NCI-H460 (cell line): ENCODE results near the gene SS18L1. TPM values are rescaled to one million over a fixed set of nuclear protein-coding genes. Genes with fewer than 3 reads are reported as not detected.

ENCODE experiments used
- DNase-seq: peaks from one replicate; pipeline ENCODE4 v3.0.0-alpha.2; 2016; ENCODE audit warnings: low read depth; ENCODE audit errors: extremely low read depth
- total RNA-seq: library from RNA; depleted of rRNA; stranded (reverse); fragments of >200 nt; shearing (Covaris generic); gene quantifications from 2 replicates; pipeline ENCODE4 v1.2.3, GENCODE V29; 2014

The SS18L1 gene
- total RNA-seq, 1 experiment from 2014 or later = 11.7 TPM

- DNase-seq = no peak
These were observed 25.4 kb downstream of the SS18L1 start for GRCh38 chr20:62168890-62169435.

DNA sequence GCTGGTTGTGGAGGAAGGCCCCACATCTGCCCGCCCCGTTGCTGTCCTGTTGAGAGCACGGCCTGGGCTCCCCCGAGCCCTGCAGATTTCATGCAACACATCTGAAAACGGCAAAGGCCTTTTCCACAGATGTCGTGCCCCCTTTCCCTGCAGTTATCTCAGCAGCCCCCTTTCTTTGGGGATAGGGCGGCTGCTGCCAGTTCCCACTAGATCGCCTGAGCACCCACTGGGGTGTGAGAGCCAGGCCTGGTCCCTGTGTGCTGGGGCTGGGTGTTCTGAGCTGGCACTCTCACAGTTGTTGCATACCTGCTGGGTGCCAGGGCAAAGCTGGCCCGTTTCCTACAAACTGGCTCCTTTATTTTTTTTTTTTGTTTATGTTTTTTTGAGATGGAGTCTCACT, 27.0 kb downstream of the SS18L1 start:
- DNase-seq = no peak

DNA sequence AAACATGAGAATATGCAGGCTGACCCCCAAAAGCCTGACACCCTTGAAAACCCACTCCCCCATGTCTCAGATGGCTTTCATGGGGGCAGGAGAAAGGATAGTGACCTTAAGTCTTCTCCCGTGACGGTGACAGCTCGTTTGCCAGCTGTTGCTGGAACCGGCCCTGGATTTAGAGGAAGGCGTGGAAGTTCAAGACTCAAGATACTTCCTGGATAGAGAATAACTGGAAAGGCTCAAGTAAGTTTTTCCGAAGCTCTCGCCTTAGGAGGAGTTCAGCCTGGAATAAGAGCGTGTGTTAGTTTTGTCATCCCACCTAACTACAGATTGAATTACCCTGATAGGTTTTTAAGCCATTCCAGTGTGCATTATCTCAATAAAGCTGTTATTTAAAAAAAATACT, 27.7 kb downstream of the SS18L1 start:
- no peak for DNase-seq

- DNase-seq = no peak
These were observed 29.1 kb downstream of the SS18L1 start for GRCh38 chr20:62172666-62173065.

GRCh38 chr20:62174021-62174804, 30.6 kb downstream of the SS18L1 start:
- DNase-seq = no peak

DNA sequence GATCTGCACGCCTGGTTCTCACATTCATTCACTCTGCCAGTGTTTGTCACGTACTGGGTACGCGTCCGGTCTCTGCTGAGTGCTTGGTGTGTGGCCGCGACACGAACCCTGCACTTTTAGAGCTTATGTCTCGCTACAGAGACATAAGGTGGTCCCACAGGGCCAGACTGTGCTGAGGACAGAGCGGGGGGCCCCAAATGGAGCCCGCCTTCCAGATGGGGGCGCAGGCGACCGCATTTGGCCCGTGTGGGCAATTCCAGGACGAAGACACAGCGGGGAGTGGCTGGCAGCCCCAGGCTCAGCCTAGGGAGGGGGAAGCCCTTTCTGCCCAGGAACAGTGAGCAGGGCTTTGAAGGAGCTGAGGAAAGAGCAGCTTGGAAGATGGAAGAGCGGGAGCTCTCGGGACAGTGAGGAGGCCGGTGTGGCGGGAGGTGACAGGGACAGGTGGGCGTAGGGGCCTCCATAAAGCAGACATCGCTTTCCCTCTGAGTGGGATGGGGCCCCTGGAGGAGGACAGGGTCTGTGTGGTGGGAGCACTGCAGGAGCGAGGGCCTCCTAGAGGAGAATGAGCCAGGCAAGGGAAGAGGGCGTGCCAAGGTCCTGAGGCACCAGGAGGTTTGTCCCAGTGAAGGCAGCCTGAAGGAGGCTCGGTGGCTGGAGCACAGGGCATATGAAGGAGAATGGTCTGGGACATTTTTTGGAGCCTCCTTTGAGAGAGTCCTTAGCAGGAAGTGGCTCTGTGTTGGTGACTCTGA, 31.5 kb downstream of the SS18L1 start:
- DNase-seq = no peak

- DNase-seq = no peak
These were observed 32.1 kb downstream of the SS18L1 start for GRCh38 chr20:62175711-62176110.

DNA sequence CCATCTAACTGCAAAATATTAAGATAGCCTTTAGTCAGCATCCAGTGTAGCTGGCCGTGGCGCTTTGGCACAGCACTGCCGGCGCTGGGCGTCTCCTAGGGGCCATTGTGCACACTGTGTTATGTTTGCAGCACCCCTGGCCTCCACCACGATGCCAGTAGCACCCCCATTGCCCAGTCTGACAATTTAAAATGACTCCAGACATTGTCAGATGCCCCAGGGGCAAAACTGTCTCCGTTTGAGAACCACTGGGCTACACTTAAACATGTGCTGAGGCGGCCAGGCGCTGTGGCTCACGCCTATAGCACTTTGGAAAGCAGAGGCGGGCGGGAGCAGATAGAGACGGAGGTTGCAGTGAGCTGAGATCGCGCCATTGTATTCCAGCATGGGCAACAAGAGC, 33.3 kb downstream of the SS18L1 start:
- no peak for DNase-seq

- no peak for DNase-seq
These were observed 33.7 kb downstream of the SS18L1 start for GRCh38 chr20:62177307-62177706.

DNA sequence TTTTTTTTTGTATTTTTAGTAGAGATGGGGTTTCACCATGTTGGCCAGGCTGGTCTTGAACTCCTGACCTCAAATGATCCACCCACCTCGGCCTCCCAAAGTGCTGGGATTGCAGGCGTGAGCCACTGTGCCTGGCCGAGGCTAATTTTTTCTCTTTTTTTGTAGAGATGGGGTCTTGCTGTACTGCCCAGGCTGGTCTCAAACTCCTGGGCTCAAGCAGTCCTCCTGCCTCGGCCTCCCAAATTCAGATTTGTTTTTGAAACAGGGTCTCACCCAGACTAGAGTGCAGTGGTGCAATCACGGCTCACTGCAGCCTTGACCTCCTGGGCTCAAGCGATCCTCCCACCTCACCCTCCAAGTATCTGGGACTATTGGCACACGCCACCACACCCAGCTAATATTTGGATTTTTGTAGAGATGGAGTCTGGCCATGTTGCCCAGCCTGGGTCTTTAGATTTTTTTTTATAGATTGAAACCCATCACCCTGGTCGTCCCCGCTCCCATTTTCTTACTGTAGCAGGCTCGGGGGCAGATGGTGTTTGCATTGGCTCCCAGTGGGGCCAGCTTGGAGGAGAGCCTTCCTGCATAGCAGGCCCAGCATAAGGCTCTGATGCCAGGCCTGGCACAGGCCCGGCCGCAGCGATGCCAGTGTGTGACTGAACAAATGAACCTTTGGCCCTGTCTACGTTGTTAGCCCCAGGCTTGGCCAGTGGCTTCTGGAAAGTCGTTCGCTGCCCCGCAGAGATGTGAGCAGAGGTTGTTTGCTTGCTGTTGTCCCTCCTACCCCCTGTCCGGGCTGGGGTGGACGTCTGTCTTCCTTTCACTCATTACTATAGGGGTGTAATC, 35.0 kb downstream of the SS18L1 start:
- DNase-seq = no peak

DNA sequence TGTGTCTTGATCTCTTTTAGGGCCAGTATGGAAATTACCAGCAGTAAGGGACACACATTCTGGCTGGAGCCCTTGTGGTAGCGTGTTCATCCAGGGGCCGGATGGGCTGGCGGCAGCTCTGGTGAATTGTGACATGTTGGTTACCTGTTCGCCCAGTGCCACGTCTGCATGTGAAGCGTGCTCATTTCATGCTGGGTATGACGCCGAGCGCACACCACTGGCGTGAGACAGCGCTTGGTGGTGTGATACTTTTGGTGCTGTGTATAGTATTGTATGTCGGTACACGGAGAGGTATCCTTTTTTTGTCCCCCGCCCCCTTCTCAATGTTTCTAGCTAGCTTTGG, 35.6 kb downstream of the SS18L1 start:
- DNase-seq = no peak

- DNase-seq = no peak
These were observed 38.2 kb downstream of the SS18L1 start for GRCh38 chr20:62181808-62182207.

GRCh38 chr20:62182469-62183425, 39.2 kb downstream of the SS18L1 start, which contains the start of gene MTG2:
Gene MTG2 (plus strand): TSS chr20:62183028. CDS start chr20:62193421, 10,393 bp downstream.
- peak; percentile 95 for DNase-seq

- no peak for DNase-seq
These were observed 40.0 kb downstream of the SS18L1 start for GRCh38 chr20:62183426-62184142.

GRCh38 chr20:62186096-62186426, 42.5 kb downstream of the SS18L1 start:
- no peak for DNase-seq

- no peak for DNase-seq
These were observed 43.6 kb downstream of the SS18L1 start for GRCh38 chr20:62186887-62187866.

DNA sequence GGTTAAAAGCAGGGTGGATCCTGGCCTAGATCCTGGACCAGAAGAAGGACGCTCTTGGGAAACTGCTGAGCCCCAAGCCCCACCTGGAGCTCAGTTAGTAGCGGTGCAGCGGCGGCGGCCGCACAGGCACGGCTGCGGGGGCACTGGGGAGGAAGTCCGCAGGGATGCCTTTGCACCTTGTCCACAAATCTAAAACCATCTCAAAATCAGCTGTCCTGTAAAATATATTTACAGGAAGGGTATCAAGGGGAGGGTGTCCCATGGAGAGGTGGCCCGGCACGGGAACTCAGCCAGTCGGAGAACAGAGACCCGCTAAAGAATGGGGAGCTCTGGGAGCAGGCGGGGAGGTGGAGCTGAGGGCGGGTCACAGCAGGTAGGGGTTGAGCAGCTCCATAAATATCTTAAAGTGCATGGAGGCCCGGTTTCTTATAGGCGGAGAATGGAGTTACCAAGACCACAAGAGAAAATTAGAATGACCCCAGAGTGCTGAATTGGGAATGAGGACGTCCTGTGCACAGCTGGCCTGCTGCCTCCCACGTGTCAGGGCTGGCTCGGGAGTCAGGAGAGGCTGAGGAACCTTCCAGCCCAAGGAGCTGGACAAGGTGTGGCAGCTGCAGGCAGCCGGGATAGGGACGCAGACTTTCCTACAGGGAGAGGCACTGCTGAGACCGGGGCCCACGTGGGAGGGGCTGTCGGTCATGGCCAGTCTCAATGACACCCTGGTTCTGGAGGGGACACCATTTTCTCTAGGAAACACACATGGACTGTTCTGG, 47.3 kb downstream of the SS18L1 start:
- DNase-seq = no peak
